Hematopoietic multipotent progenitor cell treated with erythropoietin and hydrocortisone succinate and interleukin-3 and kit ligand, for 4 days (in vitro differentiated cells): ENCODE data around the gene PDE4A.
A peak's percentile ranks its signal among the peaks of the same experiment; 100 is the strongest.

Experiments used
- DNase-seq: peaks from one replicate; pipeline ENCODE4 v3.0.0-alpha.2; 2015

Gene PDE4A

GRCh38 chr19:10516671-10517286 is 96.4 kb downstream of the PDE4A start:
- DNase-seq, result no peak

- no peak for DNase-seq
These were observed 97.0 kb downstream of the PDE4A start, which contains the start of gene S1PR5 for GRCh38 chr19:10517361-10517759. Gene S1PR5, minus strand, starts transcription at chr19:10517447. Its CDS starts 2,436 bp downstream, at chr19:10515011.

- DNase-seq, result peak; percentile 67
These were observed 97.6 kb downstream of the PDE4A start for GRCh38 chr19:10517760-10518443.

GRCh38 chr19:10518444-10519361 is 98.4 kb downstream of the PDE4A start:
- no peak for DNase-seq
